Panc1 (cell line): Measurements from ENCODE around the gene MAP7. TPM values are rescaled to one million over a fixed set of nuclear protein-coding genes. Genes with fewer than 3 reads are reported as not detected.

Experiments used
- ATAC-seq: fragments of 200-7000 bp; cut with Tn5 transposase; 2 replicates; pipeline ENCODE4 v1.9.1; 2020; ENCODE audit warnings: mild to moderate bottlenecking, moderate library complexity
- BruUV-seq: library from RNA; stranded (reverse); fragments of 400-500 nt; replicated peaks from 2 replicates; lab custom pipeline; 2021; lab: Mats Ljungman, UMichigan
- CTCF ChIA-PET: fragments of 300-600 bp; sonication (Branson Sonifier 250); formaldehyde crosslinking; loops from one replicate; lab custom pipeline; 2022; ENCODE audit warnings: antibody characterized with exemption; lab: Charles Lee
- POLR2A ChIA-PET: fragments of 300-600 bp; sonication (Branson Sonifier 250); formaldehyde crosslinking; loops from one replicate; lab custom pipeline; 2022; ENCODE audit warnings: antibody characterized with exemption; lab: Charles Lee
- DNase-seq: peaks from one replicate; pipeline ENCODE4 v3.0.0-alpha.2; 2010; ENCODE audit warnings: low read depth, low spot score
- H3K27ac ChIP-seq: 2 replicates; pipeline ENCODE4 v1.5.1; 2011; ENCODE audit warnings: mild to moderate bottlenecking, low read length, inconsistent platforms
- H3K27me3 ChIP-seq: fragments of 200-500 bp; sonication (Bioruptor generic); 2 replicates; pipeline ENCODE4 v1.6.0; 2014; ENCODE audit warnings: low read length, inconsistent platforms; ENCODE audit not compliant: control insufficient read depth, insufficient read depth
- H3K36me3 ChIP-seq: fragments of 200-500 bp; sonication (Bioruptor generic); 2 replicates; pipeline ENCODE4 v1.5.1; 2014; ENCODE audit warnings: inconsistent platforms, mild to moderate bottlenecking, low read length, moderate library complexity; ENCODE audit not compliant: control insufficient read depth, insufficient read depth
- H3K4me1 ChIP-seq: 2 replicates; pipeline ENCODE4 v1.5.1; 2011; ENCODE audit warnings: inconsistent platforms, mild to moderate bottlenecking, low read length, moderate library complexity; ENCODE audit not compliant: control insufficient read depth, insufficient read depth
- H3K4me3 ChIP-seq, 2 experiments: 2 replicates each; pipeline ENCODE4 v1.5.1; 2011 to 2012; ENCODE audit warnings: low read depth in 2 of 2, low read length in 2 of 2, mild to moderate bottlenecking in 2 of 2, inconsistent platforms in 1 of 2, moderate library complexity in 1 of 2
- H3K9me3 ChIP-seq: fragments of 200-500 bp; sonication (Bioruptor generic); 2 replicates; pipeline ENCODE4 v1.5.1; 2014; ENCODE audit warnings: low read depth, mild to moderate bottlenecking, inconsistent platforms, low read length, moderate library complexity; ENCODE audit not compliant: control insufficient read depth, insufficient read depth
- POLR2AphosphoS5 ChIP-seq: IDR thresholded peaks from 2 replicates; pipeline ENCODE4 v1.6.1; 2012; ENCODE audit warnings: mild to moderate bottlenecking, low read depth, low read length, moderate library complexity
- SIN3A ChIP-seq: IDR thresholded peaks from 2 replicates; pipeline ENCODE4 v1.6.1; 2012; ENCODE audit warnings: low read depth, mild to moderate bottlenecking, low read length, moderate library complexity, borderline replicate concordance; ENCODE audit not compliant: insufficient read depth
- TCF7L2 ChIP-seq: IDR thresholded peaks from 2 replicates; pipeline ENCODE4 v1.6.1; 2011; ENCODE audit warnings: mild to moderate bottlenecking, low read depth, low read length, inconsistent platforms
- in situ Hi-C: cut with HindIII; loops from 2 replicates; pipeline ENCODE4 v1.10.0; 2016; ENCODE audit warnings: low sequenced_read_pairs, low pct_unique_long_range_greater_than_20kb
- intact Hi-C: fragments of 100-400 bp; cut with micrococcal nuclease; formaldehyde crosslinking; loops from one replicate; pipeline ENCODE4 v1.10.0; 2022; ENCODE audit not compliant: unreplicated experiment
- total RNA-seq: library from RNA; stranded (reverse); gene quantifications from one replicate; pipeline ENCODE4 v1.2.1, GENCODE V29; 2021; ENCODE audit not compliant: unreplicated experiment
- TF ChIP-seq, protein P1 (sequence below), 2 experiments: IDR thresholded peaks; 2 replicates each; pipeline ENCODE4 v1.6.1; 2011 to 2012; ENCODE audit warnings: low read depth in 2 of 2, control low read depth in 1 of 2, low read length in 1 of 2, mild to moderate bottlenecking in 1 of 2, moderate library complexity in 1 of 2; ENCODE audit not compliant: insufficient read depth in 1 of 2
- TF ChIP-seq, protein P2 (sequence below): fragments of 450-650 bp; IDR thresholded peaks from 2 replicates; pipeline ENCODE4 v1.5.1; 2017; ENCODE audit warnings: mild to moderate bottlenecking

The MAP7 gene
- total RNA-seq, 1 experiment from 2014 or later = 1.8 TPM

DNA sequence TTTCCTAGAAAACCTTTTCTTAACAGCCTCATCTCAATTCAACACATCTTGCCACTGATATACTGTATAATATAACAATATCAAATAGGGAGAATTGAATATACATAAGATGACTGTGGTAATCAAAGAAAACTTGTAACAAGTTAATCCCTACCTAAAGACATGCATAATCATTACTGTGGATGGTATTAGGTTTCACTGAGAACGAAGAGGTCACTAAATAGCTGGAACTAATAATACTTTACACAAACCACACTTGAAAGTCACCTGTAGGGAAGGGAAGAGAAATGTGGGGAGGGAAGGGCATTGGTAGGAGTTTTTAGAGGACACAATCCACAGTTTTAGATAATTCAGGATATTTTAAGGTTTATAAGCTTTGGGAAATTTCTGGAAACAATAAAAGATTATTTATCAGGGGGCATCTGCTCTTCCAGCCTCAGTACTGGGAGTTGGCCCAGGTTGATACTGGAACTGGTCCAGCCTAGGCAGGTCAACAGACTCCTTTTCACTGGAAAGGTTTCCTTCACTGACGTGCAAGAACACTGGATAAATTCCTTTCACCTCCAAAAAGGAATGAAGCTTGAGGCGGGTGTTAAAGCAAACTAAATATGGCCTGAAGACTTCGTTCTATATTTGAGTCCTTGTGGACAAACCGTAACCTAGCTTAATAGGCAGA, 44.0 kb downstream of the MAP7 start:
- no peak for ATAC-seq
- H3K36me3 ChIP-seq = no peaks in the 10 kb centered on the region
- H3K9me3 ChIP-seq = no peaks in the 10 kb centered on the region
- in situ Hi-C loops = no loop called here
- H3K4me1 ChIP-seq = no peaks in the 10 kb centered on the region
- ChIA-PET CTCF (no interaction called here), POLR2A (no interaction called here)
- intact Hi-C loops = no loop called here
- TF ChIP-seq, protein P1, sequence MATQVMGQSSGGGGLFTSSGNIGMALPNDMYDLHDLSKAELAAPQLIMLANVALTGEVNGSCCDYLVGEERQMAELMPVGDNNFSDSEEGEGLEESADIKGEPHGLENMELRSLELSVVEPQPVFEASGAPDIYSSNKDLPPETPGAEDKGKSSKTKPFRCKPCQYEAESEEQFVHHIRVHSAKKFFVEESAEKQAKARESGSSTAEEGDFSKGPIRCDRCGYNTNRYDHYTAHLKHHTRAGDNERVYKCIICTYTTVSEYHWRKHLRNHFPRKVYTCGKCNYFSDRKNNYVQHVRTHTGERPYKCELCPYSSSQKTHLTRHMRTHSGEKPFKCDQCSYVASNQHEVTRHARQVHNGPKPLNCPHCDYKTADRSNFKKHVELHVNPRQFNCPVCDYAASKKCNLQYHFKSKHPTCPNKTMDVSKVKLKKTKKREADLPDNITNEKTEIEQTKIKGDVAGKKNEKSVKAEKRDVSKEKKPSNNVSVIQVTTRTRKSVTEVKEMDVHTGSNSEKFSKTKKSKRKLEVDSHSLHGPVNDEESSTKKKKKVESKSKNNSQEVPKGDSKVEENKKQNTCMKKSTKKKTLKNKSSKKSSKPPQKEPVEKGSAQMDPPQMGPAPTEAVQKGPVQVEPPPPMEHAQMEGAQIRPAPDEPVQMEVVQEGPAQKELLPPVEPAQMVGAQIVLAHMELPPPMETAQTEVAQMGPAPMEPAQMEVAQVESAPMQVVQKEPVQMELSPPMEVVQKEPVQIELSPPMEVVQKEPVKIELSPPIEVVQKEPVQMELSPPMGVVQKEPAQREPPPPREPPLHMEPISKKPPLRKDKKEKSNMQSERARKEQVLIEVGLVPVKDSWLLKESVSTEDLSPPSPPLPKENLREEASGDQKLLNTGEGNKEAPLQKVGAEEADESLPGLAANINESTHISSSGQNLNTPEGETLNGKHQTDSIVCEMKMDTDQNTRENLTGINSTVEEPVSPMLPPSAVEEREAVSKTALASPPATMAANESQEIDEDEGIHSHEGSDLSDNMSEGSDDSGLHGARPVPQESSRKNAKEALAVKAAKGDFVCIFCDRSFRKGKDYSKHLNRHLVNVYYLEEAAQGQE (IDR thresholded peaks at IDR 0.05; ENCODE audit: insufficient read depth in 1 of 2, low read depth in 2 of 2, low read length in 1 of 2) = no peak
- no peaks in the 10 kb centered on the region for H3K27me3 ChIP-seq
- H3K27ac ChIP-seq = no peak overlapping the region
- no TSS peak for BruUV-seq
- no peak for DNase-seq
- no peak overlapping the region for H3K4me3 ChIP-seq

DNA sequence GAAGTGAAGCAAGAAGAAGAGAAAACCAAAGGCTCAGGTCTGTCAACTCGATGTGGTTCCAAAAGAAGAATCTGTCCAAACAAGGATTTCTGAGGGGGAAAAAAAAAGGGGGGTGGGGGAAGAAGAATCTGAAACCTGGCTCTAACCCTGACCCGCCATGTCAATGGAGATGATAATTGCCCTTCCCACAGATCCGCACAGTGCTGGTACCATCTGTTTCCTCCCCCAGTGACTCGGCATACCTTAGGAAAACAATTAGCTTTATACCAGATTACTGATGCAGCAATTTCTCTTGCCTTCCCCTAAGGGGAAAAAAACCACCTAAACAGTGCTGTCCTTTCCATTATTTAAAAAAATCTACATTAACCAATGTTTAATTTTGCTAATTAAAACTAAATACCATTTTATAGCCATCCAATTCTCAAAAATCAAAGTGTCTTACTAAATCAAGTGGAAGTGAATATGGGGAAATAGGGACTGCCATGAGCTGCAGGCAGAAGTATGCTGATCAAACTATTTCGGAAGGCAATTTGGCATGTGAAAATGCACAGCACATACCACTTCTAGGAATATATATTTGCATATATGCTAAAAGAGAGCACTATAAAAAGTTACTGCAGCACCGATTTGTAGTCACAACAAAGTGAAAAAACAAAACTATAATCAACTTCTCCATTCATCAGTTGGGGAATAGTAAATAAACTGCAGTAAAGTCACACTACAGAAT, 46.8 kb downstream of the MAP7 start:
- BruUV-seq = no TSS peak
- no peaks in the 10 kb centered on the region for H3K4me1 ChIP-seq
- H3K4me3 ChIP-seq = no peak overlapping the region
- ChIA-PET CTCF (no interaction called here), POLR2A (interaction anchor here (0.6 kb wide), 1 partner anchor 26 kb away, joined by 4 read pairs; no protein-coding TSS in a partner anchor)
- no peak for TF ChIP-seq POLR2AphosphoS5
- TF ChIP-seq, protein P1 (IDR thresholded peaks at IDR 0.05; ENCODE audit: insufficient read depth in 1 of 2, low read depth in 2 of 2, low read length in 1 of 2) = no peak
- no peak for TF ChIP-seq TCF7L2
- TF ChIP-seq, protein P2, sequence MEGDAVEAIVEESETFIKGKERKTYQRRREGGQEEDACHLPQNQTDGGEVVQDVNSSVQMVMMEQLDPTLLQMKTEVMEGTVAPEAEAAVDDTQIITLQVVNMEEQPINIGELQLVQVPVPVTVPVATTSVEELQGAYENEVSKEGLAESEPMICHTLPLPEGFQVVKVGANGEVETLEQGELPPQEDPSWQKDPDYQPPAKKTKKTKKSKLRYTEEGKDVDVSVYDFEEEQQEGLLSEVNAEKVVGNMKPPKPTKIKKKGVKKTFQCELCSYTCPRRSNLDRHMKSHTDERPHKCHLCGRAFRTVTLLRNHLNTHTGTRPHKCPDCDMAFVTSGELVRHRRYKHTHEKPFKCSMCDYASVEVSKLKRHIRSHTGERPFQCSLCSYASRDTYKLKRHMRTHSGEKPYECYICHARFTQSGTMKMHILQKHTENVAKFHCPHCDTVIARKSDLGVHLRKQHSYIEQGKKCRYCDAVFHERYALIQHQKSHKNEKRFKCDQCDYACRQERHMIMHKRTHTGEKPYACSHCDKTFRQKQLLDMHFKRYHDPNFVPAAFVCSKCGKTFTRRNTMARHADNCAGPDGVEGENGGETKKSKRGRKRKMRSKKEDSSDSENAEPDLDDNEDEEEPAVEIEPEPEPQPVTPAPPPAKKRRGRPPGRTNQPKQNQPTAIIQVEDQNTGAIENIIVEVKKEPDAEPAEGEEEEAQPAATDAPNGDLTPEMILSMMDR = no peak
- TF ChIP-seq SIN3A = no peak
- no peak for ATAC-seq
- no peaks in the 10 kb centered on the region for H3K9me3 ChIP-seq
- no peak overlapping the region for H3K27ac ChIP-seq
- no peaks in the 10 kb centered on the region for H3K27me3 ChIP-seq
- H3K36me3 ChIP-seq = no peaks in the 10 kb centered on the region
- in situ Hi-C loops = no loop called here
- intact Hi-C loops = no loop called here
- DNase-seq = no peak
